DMS53 treated with DMSO at 0.1 percent for 48 hours (cell line): ENCODE measurements around the gene ST3GAL3.

Experiments used
- DNase-seq: peaks from one replicate; lab custom pipeline; 2025; ENCODE audit not compliant: unreplicated experiment; lab: John Stamatoyannopoulos, UW

The ST3GAL3 gene

DNA sequence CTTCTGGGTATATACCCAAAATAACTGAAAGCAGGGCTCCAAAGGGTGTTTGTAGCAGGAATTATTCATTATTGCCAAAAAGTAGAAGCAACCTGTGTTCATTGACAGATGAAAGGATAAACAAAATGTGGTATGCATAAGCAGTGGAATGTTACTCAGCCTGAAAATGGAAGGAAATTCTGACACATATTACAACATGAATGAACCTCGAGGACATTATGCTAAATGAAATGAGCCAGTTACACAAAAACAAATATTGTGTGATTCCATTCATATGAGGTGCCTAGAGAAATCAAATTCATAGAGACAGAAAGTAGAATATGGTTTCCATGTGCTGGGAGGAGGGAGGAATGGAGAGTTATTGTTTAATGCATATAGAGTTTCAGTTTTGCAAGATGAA is 140.0 kb downstream of the ST3GAL3 start:
- DNase-seq: no peak

DNA sequence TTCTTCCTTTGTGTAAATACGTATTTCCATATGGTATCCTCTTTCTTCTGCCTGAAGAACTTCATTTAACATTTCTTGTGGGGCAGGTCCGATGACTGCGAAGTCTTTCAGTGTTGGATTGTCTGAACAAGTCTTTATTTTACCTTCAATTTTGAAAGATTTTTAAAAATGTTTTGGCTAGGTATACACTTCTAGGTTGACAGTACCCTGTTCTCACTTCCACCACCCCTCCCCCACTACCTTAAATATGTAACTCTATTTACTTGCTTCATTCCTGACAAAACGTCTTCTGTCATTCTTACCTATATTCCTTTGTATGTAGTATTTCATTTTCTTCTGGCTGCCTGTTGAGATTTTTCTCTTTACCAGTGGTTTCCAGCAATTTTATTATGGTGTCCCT is 140.5 kb downstream of the ST3GAL3 start:
- DNase-seq: no peak

DNA sequence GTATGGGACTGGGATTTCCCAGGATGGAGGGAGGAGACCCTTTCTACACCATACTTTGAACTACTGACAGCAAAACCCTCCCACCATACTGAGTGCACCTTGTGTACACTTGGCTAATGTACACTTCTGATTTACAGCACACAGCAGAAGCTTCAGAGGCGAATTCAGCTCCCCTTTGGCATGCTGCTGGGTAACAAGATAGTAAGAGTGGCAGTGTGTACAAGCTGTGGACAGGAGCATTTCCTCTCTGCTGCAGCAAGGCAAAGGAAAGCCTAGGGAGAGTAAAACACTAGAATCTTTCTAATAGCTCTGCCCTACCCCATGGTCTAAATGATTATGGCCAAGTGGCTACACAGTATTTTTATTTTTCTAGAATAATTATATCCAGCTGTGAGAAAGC is 142.3 kb downstream of the ST3GAL3 start:
- DNase-seq: no peak

DNA sequence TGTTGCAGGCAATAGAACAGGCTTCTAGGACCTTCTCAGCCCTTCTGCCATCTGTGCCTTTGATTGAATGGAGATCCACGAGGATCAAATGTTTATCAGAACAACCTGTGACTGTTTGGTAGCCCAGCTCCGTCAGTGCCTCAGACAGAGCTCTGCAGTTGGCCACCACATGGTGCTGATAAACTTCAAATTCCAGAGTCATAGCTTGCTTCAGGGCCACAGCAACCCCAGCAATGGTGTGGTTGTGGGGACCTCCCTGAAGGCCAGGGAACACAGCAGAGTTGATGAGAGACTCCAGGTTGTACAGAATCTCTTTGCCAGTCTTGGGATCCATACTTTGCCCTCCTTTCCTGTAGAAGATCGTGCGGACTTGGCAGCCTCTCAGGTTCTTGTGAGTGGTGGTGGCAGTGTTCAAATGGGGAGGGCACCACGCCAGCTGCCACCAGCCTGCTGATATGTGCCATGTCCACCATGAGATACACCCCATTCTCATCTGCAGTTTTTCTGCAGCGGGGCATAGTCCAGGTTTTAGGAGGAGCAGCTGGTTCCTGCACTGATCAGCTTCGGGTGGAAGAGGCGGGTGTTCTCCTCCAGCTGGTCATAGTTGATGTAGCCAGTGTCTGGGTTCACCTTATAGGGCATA is 143.4 kb downstream of the ST3GAL3 start:
- no peak for DNase-seq

DNA sequence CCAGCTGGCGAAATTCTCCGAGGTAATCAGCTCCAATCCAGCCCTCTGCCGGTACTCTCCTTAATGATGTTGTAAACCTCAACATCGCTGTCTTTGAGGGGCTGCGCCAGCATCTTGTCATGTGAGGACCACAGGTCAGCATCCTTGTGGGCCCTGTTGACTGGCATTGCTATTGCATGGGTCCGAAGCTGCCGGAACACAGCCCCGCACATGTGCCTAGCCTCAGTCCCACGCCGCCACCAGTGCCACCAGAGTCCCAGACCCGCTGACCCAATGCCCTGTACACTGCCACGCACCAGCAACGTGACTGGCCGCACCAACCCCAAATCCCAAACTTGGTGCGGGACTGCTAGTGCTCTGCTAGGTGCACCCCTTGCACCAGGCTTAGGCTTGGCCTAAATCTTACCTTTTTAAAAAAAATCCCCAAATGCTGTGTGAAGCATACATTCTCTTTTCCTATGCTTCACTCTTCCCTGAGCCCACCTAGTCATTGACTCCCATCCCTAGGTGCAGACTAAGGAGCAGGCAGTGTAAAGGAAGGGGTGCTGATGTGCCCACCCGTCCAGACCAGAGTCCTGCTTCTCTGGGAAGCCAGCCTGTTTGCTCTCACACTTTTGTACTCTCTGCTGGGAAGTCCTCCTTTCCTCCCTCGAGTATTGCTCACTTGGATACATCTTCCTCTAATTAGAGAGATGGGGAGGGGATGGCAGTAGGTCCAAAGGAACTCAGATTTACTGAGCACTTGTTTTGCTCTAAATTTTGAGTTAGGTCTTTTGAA is 144.4 kb downstream of the ST3GAL3 start:
- no peak for DNase-seq

DNA sequence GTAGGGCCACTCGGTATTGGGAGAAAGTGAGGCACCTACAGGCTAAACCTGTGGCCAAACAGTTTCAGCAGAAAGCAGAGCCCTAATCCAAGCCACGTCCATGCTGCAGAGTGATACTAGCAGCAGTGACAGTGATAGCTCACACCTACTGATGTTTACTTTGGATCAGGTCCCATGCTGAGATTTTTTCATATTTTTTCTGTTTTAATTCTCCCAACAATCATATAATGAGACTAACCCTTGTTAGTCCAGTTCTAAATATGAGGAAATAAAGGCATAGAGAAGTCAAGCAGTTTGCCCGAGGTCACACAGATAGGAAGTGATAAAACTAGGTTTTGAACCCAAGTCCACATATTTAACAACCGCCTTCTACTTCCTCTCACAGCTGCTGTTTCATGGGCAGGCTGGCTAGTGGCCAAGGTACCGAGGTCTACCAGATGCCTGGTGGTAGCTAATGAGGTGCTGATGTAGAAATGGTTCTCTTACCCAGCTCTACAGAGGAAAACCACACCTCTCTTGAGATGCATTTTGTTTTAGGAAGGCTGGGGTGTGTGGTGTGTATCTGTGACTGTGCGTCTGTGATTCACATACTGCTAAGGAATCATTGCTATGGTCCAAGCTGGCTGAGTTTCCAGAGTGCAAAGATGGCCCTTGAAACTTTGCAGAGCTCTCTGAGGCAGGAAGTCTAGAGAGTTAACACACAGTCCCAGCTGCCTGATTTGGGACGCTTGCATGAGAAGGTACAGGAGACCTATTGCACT is 146.0 kb downstream of the ST3GAL3 start:
- no peak for DNase-seq

GRCh38 chr1:43854473-43854872 is 147.1 kb downstream of the ST3GAL3 start:
- DNase-seq: no peak

DNA sequence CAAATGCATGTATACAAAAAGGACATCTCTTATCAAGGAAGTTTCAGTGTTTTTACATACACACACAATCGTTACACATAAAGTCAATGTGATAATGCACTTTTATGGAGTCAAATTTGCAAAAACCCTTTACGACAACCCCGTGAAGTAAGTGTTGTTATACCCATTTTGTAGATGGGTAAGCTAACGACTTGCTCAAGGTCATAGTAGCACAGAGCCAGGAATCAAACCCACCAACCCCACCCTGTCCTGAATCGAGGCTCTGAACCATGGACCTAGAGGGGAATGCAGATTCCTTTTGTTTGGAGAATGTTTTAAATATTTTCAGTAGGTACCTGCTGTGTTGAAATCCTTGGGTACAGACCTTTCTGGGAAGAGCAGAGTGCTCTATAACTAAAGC is 148.9 kb downstream of the ST3GAL3 start:
- no peak for DNase-seq

GRCh38 chr1:43857163-43857562 is 149.8 kb downstream of the ST3GAL3 start:
- no peak for DNase-seq

DNA sequence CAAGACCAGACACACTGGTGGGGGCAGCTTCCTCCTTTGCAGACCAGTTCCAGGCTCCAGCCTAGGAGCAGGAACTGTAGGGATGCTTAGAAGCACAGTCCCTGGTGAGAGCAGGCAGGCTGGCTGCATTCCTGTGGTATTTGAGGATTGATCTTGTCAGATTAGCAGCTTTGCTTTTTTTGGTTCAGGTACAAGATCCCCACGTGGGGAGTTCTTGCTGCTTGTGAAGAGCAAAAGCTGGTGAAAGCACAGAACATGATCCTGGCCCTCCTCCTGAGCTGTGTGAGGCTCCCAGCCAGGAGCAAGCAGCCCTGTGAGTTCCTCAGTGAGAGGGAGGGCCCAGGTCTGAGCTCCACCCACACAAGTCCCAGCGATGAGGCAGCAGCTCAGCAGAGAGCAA is 151.0 kb downstream of the ST3GAL3 start:
- no peak for DNase-seq

DNA sequence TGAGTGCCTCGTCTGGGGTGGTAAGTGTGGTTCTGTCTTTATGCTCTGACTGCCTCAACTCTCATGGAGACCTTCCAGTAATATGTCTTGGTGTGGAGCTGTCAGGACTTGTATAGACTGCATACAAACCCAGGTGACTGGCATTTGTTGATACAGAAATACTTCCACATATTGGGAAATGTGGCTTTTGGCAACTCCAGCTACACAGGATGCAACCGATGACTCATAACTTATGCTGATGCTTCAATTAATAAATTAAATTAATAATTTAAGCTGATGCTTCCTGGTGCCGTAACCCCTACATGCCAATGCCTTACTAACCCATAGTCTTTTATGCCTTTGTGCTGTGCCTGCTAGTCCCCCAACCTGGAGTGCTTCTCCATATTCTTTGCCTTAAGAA is 154.0 kb downstream of the ST3GAL3 start:
- no peak for DNase-seq

GRCh38 chr1:43861988-43862735 is 154.8 kb downstream of the ST3GAL3 start:
- no peak for DNase-seq

DNA sequence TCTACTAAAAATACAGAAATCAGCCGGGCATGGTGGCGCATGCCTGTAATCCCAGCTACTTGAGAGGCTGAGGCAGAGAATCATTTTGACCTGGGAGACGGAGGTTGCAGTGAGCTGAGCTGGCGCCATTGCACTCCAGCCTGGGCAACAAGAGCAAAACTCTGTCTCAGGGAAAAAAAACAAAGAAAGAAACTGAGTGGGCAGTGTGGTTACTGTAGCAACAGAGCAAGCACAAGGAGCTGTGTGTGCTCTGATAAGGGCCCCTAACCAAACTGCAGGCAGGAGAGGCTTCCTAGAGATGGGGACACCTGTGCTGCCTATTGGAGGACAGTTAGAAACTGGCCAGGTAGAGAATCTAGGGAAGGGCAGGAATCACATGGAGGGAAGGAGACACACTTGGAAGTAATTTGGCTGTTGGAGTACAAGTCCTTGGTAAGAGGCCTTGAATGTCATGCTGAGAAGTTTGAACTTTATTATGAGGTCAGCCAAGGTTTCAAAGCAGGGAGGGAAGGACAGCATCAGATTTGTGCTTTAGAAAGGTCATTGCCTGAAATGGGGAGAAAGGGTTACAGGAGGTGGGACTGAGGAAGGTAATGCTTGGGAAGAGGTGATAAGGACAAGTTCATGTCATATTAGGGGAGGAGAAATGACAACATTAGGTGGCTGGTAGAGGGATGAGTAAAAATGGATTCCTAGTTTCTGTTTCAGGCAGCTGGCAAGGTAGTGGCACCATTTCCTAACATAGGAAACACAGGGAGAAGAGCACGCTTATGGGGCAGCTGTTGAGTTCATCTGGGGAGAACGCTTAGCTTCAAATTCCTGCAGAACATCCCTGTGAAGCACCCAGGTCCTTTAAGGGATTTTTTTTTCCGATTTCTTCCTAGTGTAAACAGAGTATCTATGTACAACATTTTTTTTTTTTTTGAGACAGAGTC is 157.0 kb downstream of the ST3GAL3 start:
- DNase-seq: no peak

- DNase-seq: no peak
Measured at GRCh38 chr1:43866201-43866600, 158.9 kb downstream of the ST3GAL3 start.

DNA sequence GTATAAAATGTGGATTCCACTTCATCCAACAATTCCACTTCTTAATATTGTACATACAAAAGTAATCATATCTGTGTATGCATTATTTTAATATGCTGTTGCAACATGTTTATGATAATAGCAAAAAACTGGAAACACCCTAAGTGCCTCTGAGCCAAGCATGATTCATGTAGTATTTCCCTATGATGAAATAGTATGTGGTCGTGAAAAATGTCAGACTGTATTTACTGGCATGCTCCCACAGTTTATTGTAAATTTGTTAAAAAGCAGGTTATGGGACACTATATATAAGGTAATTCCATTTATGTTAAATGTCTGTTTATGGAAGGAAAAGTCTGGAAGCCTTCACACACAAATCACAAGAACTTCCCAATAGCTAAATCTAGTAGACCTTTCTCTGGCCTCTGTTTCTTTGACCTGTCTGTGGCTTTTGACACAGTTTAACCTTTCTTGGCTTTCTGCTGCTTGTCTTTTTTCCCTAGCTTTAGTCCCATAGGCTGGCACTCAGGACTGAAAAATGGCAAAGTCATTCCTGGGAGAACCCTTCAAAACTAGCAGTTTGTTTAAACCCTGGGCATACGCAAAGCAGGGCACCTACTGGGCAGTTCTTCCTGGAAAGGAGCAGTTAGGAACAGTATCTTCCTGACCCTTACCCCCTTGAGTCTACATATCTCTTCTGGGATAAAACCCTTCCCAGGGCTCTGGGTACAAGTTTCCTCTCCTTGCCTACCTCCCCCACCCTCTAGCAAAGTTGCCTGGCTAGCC is 160.8 kb downstream of the ST3GAL3 start:
- no peak for DNase-seq

GRCh38 chr1:43868741-43869067 is 161.4 kb downstream of the ST3GAL3 start:
- no peak for DNase-seq

GRCh38 chr1:43870306-43870705 is 163.0 kb downstream of the ST3GAL3 start:
- no peak for DNase-seq

DNA sequence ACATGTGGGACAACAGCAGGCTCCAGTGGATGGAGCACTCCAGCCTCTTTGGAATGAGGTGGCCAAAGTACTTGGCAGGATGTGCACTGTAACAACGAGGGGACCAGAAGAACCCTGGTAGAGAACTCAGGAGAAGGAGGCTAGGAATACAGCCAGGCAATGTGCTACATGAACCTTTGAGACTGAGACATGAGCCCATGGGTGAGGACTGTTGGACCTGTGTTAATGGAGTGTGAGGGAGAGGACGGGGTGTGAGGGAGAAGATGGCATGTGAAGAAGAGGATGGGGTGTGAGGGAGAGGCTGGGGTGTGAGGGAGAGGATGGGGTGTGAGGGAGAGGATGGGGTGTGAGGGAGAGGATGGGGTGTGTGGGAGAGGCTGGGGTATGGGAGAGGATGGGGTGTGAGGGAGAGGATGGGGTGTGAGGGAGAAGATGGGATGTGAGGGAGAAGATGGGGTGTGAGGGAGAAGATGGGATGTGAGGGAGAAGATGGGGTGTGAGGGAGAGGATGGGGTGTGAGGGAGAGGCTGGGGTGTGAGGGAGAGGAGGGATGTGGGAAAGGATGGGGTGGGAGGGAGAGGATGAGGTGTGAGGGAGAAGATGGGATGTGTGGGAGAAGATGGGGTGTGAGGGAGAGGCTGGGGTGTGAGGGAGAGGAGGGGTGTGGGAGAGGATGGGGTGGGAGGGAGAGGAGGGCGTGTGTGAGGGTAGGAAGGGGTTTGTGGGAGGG is 164.0 kb downstream of the ST3GAL3 start:
- no peak for DNase-seq

GRCh38 chr1:43872280-43872679 is 164.9 kb downstream of the ST3GAL3 start:
- no peak for DNase-seq
